ENCODE measurements around the gene SWSAP1. TPM values are rescaled to one million over a fixed set of nuclear protein-coding genes. Genes with fewer than 3 reads are reported as not detected.
A peak's percentile ranks its signal among the peaks of the same experiment; 100 is the strongest.

The SWSAP1 gene
- total RNA-seq, 1 experiment from 2014 or later, result 3.9 TPM

GRCh38 chr19:11410682-11411081, 36.2 kb downstream of the SWSAP1 start:
- TF ChIP-seq CTCF (IDR thresholded peaks at IDR 0.05; ENCODE audit: insufficient read depth in 1 of 2, low read depth in 1 of 2, low read length in 1 of 2, severe bottlenecking in 1 of 2, unreplicated experiment in 1 of 2), result no peak
- no peaks in the 10 kb centered on the region for H3K27me3 ChIP-seq (replicated peaks; ENCODE audit: control insufficient read depth, insufficient read depth, low read length)
- H3K36me3 ChIP-seq (ENCODE audit: control insufficient read depth, insufficient read depth, low read length), result peaks cover 1% of the 10 kb centered on the region; the same call in 1 of the 2 replicates
- no peak for DNase-seq
- H3K4me1 ChIP-seq, result no peaks in the 10 kb centered on the region
- Mint-ChIP-seq H3K27me3 (ENCODE audit: insufficient read depth, unreplicated experiment) (no peaks in the 10 kb centered on the region), H3K27ac (ENCODE audit: unreplicated experiment) (no peak overlapping the region), H3K4me3 (ENCODE audit: unreplicated experiment) (no peak overlapping the region), H3K36me3 (ENCODE audit: insufficient read depth, unreplicated experiment) (peaks cover 12% of the 10 kb centered on the region), H3K9me3 (ENCODE audit: unreplicated experiment) (no peaks in the 10 kb centered on the region), H3K4me1 (ENCODE audit: low read depth, unreplicated experiment) (no peaks in the 10 kb centered on the region)
- BruUV-seq (replicated peaks), result no TSS peak
- CTCF ChIA-PET, result no interaction called here
- H3K4me3 ChIP-seq (ENCODE audit: low read depth, low read length), result no peak overlapping the region
- intact Hi-C loops (cut with micrococcal nuclease; ENCODE audit: unreplicated experiment), result no loop called here
- H3K9me3 ChIP-seq, result no peaks in the 10 kb centered on the region
- POLR2A ChIA-PET, result no interaction called here

GRCh38 chr19:11414544-11414943, 40.1 kb downstream of the SWSAP1 start:
- Histone ChIP-seq H3K27me3 (replicated peaks; ENCODE audit: control insufficient read depth, insufficient read depth, low read length) (no peaks in the 10 kb centered on the region), H3K4me3 (ENCODE audit: low read depth, low read length) (no peak overlapping the region), H3K4me1 (no peaks in the 10 kb centered on the region), H3K36me3 (ENCODE audit: control insufficient read depth, insufficient read depth, low read length) (peaks cover 1% of the 10 kb centered on the region; the same call in 1 of the 2 replicates), H3K9me3 (no peaks in the 10 kb centered on the region)
- no peak overlapping the region for H3K4me3 Mint-ChIP-seq (ENCODE audit: unreplicated experiment)
- no peaks in the 10 kb centered on the region for H3K9me3 Mint-ChIP-seq (ENCODE audit: unreplicated experiment)
- no peaks in the 10 kb centered on the region for H3K4me1 Mint-ChIP-seq (ENCODE audit: low read depth, unreplicated experiment)
- ChIA-PET POLR2A (interaction anchor here (1.0 kb wide), 1 partner anchor 39 kb away, joined by 3 read pairs; no protein-coding TSS in a partner anchor), CTCF (interaction anchor here (0.5 to 1.0 kb wide), 3 partner anchors 29 to 74 kb away, joined by 3 to 6 read pairs (median 3); no protein-coding TSS in a partner anchor)
- intact Hi-C loops (cut with micrococcal nuclease; ENCODE audit: unreplicated experiment), result no loop called here
- no peaks in the 10 kb centered on the region for H3K27me3 Mint-ChIP-seq (ENCODE audit: insufficient read depth, unreplicated experiment)
- H3K27ac Mint-ChIP-seq (ENCODE audit: unreplicated experiment), result no peak overlapping the region
- no peak for DNase-seq
- TF ChIP-seq CTCF (IDR thresholded peaks at IDR 0.05; ENCODE audit: insufficient read depth in 1 of 2, low read depth in 1 of 2, low read length in 1 of 2, severe bottlenecking in 1 of 2, unreplicated experiment in 1 of 2), result no peak
- H3K36me3 Mint-ChIP-seq (ENCODE audit: insufficient read depth, unreplicated experiment), result peaks cover 14% of the 10 kb centered on the region
- no TSS peak for BruUV-seq (replicated peaks)

GRCh38 chr19:11416346-11417052, 42.0 kb downstream of the SWSAP1 start:
- Histone ChIP-seq H3K36me3 (ENCODE audit: control insufficient read depth, insufficient read depth, low read length) (peaks cover 1% of the 10 kb centered on the region; the same call in 1 of the 2 replicates), H3K4me1 (no peaks in the 10 kb centered on the region), H3K9me3 (no peaks in the 10 kb centered on the region), H3K4me3 (ENCODE audit: low read depth, low read length) (no peak overlapping the region), H3K27me3 (replicated peaks; ENCODE audit: control insufficient read depth, insufficient read depth, low read length) (no peaks in the 10 kb centered on the region)
- no peaks in the 10 kb centered on the region for H3K4me1 Mint-ChIP-seq (ENCODE audit: low read depth, unreplicated experiment)
- H3K27me3 Mint-ChIP-seq (ENCODE audit: insufficient read depth, unreplicated experiment), result no peaks in the 10 kb centered on the region
- H3K36me3 Mint-ChIP-seq (ENCODE audit: insufficient read depth, unreplicated experiment), result peaks cover 8% of the 10 kb centered on the region
- H3K27ac Mint-ChIP-seq (ENCODE audit: unreplicated experiment), result no peak overlapping the region
- ChIA-PET CTCF (no interaction called here), POLR2A (no interaction called here)
- intact Hi-C loops (cut with micrococcal nuclease; ENCODE audit: unreplicated experiment), result loop anchor here (5.0 kb wide), 1 partner anchor 34 kb away; the partner anchor contains the start of gene EPOR
- no peaks in the 10 kb centered on the region for H3K9me3 Mint-ChIP-seq (ENCODE audit: unreplicated experiment)
- H3K4me3 Mint-ChIP-seq (ENCODE audit: unreplicated experiment), result peak overlapping the region; percentile 17
- BruUV-seq (replicated peaks), result no TSS peak
- no peak for TF ChIP-seq CTCF (IDR thresholded peaks at IDR 0.05; ENCODE audit: insufficient read depth in 1 of 2, low read depth in 1 of 2, low read length in 1 of 2, severe bottlenecking in 1 of 2, unreplicated experiment in 1 of 2)
- no peak for DNase-seq

Measured in Caco-2 (cell line).